ENCODE results near the gene KLF2.

The KLF2 gene

GRCh38 chr19:16306728-16307402, 17.8 kb upstream of the KLF2 start:
- POLR2A ChIA-PET (ENCODE audit: low non-redundant PET) = no interaction called here
- CTCF ChIA-PET = no interaction called here
- H3K27ac ChIP-seq = no peak overlapping the region
- no peak for TF ChIP-seq CTCF (conservative IDR thresholded peaks at IDR 0.05; ENCODE audit: low read depth)
- no peak for DNase-seq (ENCODE audit: low spot score)

GRCh38 chr19:16308081-16308480, 16.5 kb upstream of the KLF2 start:
- no peak for TF ChIP-seq CTCF (conservative IDR thresholded peaks at IDR 0.05; ENCODE audit: low read depth)
- H3K27ac ChIP-seq = no peak overlapping the region
- no peak for DNase-seq (ENCODE audit: low spot score)
- POLR2A ChIA-PET (ENCODE audit: low non-redundant PET) = no interaction called here
- CTCF ChIA-PET = no interaction called here

- H3K27ac ChIP-seq = no peak overlapping the region
- ChIA-PET POLR2A (ENCODE audit: low non-redundant PET) (no interaction called here), CTCF (no interaction called here)
- TF ChIP-seq CTCF (conservative IDR thresholded peaks at IDR 0.05; ENCODE audit: low read depth) = no peak
- no peak for DNase-seq (ENCODE audit: low spot score)
Observed at GRCh38 chr19:16309643-16310042, 15.0 kb upstream of the KLF2 start.

GRCh38 chr19:16315825-16316505, 8.7 kb upstream of the KLF2 start:
- POLR2A ChIA-PET (ENCODE audit: low non-redundant PET) = no interaction called here
- CTCF ChIA-PET = interaction anchor here (0.6 kb wide), 1 partner anchor 13 kb away, joined by 3 read pairs; no protein-coding TSS in a partner anchor
- DNase-seq (ENCODE audit: low spot score) = peak; percentile 56
- peak overlapping the region; percentile 60 for H3K27ac ChIP-seq
- TF ChIP-seq CTCF (conservative IDR thresholded peaks at IDR 0.05; ENCODE audit: low read depth) = no peak

- POLR2A ChIA-PET (ENCODE audit: low non-redundant PET) = no interaction called here
- CTCF ChIA-PET = interaction anchor here (0.6 kb wide), 1 partner anchor 13 kb away, joined by 3 read pairs; no protein-coding TSS in a partner anchor
- no peak overlapping the region for H3K27ac ChIP-seq
- no peak for DNase-seq (ENCODE audit: low spot score)
- no peak for TF ChIP-seq CTCF (conservative IDR thresholded peaks at IDR 0.05; ENCODE audit: low read depth)
Observed at GRCh38 chr19:16316506-16316882, 8.1 kb upstream of the KLF2 start.

- no peak overlapping the region for H3K27ac ChIP-seq
- TF ChIP-seq CTCF (conservative IDR thresholded peaks at IDR 0.05; ENCODE audit: low read depth) = no peak
- ChIA-PET CTCF (no interaction called here), POLR2A (ENCODE audit: low non-redundant PET) (no interaction called here)
- DNase-seq (ENCODE audit: low spot score) = no peak
Observed at GRCh38 chr19:16319481-16319880, 5.1 kb upstream of the KLF2 start.
